Measurements from ENCODE around the gene WFDC12.

GRCh38 chr20:45121388-45121787 lies 2.9 kb downstream of the WFDC12 start:
- TF ChIP-seq EZH2 (IDR thresholded peaks at IDR 0.05; ENCODE audit: borderline replicate concordance, insufficient read depth, low read depth, low read length, poor library complexity, severe bottlenecking) (no peak), CTCF (IDR thresholded peaks at IDR 0.05) (no peak)

Measured in B cell (primary cell).